Subcutaneous abdominal adipose tissue (tissue), 5 donors: ENCODE results near the gene ZDHHC24.
A peak's percentile ranks its signal among the peaks of the same experiment; 100 is the strongest.

Source experiments
- H3K27ac ChIP-seq: one replicate; pipeline ENCODE4 v1.7.0; 2013; ENCODE audit warnings: low read depth, mild to moderate bottlenecking, inconsistent platforms, low read length, moderate library complexity
- H3K27me3 ChIP-seq, 5 donors: one replicate each; pipeline ENCODE4 v1.7.0; 2013; ENCODE audit warnings: low read length in 5 of 5, inconsistent platforms in 1 of 5; ENCODE audit not compliant: control insufficient read depth in 5 of 5, insufficient read depth in 4 of 5
- H3K36me3 ChIP-seq, 5 donors: one replicate each; pipeline ENCODE4 v1.7.0; 2013; ENCODE audit warnings: low read length in 5 of 5; ENCODE audit not compliant: control insufficient read depth in 5 of 5, insufficient read depth in 5 of 5
- H3K4me1 ChIP-seq, 5 donors: one replicate each; pipeline ENCODE4 v1.7.0; 2013; ENCODE audit warnings: low read length in 5 of 5, mild to moderate bottlenecking in 3 of 5, moderate library complexity in 1 of 5; ENCODE audit not compliant: control insufficient read depth in 5 of 5, insufficient read depth in 5 of 5
- H3K4me3 ChIP-seq, 5 donors: one replicate each; pipeline ENCODE4 v1.7.0; 2013; ENCODE audit warnings: low read length in 5 of 5, low read depth in 1 of 5
- H3K9ac ChIP-seq, 5 donors: one replicate each; pipeline ENCODE4 v1.7.0; 2013; ENCODE audit warnings: low read length in 5 of 5, mild to moderate bottlenecking in 4 of 5, moderate library complexity in 3 of 5
- H3K9me3 ChIP-seq, 5 donors: one replicate each; pipeline ENCODE4 v1.7.0; 2013; ENCODE audit warnings: low read length in 5 of 5; ENCODE audit not compliant: control insufficient read depth in 5 of 5
- donor health status: healthy.
- donor health status: healthy.
- donor health status: healthy.
- donor health status: healthy.
- donor health status: healthy.

The ZDHHC24 gene

DNA sequence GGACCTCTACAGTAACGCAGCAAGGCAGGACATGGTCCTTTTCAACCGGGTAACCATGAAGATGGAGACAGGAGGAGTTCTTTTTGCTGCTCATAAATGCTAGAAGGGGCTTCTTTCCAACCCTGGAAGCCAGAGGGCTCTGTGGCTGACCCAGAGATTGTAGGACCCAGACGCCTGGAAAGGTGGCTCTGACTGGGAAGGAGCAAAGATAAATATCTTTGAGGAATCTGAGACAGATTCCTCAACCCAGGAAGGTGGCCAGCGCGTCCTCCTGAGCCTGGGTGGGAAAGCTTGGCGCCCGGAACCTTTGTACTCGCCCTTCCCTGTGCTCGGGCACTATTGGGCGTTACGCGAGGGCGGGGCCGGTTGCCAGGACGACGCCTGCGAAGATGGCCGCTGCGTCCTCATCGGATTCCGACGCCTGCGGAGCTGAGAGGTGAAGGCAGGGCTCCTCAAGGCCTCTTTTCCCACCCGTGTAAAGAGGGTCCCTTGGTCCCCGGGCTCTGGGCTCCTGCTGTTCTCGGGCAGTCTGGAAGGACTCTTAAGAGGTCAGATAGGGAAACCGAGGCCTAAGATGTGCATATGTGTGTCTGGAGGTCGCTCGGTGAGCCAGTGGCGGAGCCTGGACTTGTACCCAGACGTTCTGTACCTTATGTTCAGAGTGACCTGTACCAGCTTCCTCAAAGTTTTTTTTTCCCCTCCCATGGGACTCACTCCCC is 35.4 kb downstream of the ZDHHC24 start, which contains the start of gene BBS1:
Gene BBS1 (plus strand): TSS at position 365 of the 719 bp plus-strand sequence. CDS start 25 bp downstream, at position 390.
- Histone ChIP-seq H3K36me3 (peaks cover 1 to 25% (median 12%) of the 10 kb centered on the region in 5 donors), H3K27ac (peak within 1 kb of the TSS; percentile 37), H3K4me3 (peak within 1 kb of the TSS; percentile 90 to 99 (median 97)), H3K9ac (peak within 1 kb of the TSS; percentile 70 to 88 (median 78)), H3K27me3 (no peaks in the 10 kb centered on the region), H3K9me3 (no peaks in the 10 kb centered on the region), H3K4me1 (peaks cover 3 to 15% (median 14%) of the 10 kb centered on the region in 5 donors)

- Histone ChIP-seq H3K27me3 (no peaks in the 10 kb centered on the region), H3K4me1 (peaks cover 3 to 15% (median 14%) of the 10 kb centered on the region in 5 donors), H3K4me3 (no peak overlapping the region), H3K27ac (no peak overlapping the region), H3K9ac (no peak overlapping the region), H3K9me3 (no peaks in the 10 kb centered on the region), H3K36me3 (peaks cover 3 to 25% (median 18%) of the 10 kb centered on the region in 5 donors)
Observed at GRCh38 chr11:66509131-66509561, 36.7 kb downstream of the ZDHHC24 start.

DNA sequence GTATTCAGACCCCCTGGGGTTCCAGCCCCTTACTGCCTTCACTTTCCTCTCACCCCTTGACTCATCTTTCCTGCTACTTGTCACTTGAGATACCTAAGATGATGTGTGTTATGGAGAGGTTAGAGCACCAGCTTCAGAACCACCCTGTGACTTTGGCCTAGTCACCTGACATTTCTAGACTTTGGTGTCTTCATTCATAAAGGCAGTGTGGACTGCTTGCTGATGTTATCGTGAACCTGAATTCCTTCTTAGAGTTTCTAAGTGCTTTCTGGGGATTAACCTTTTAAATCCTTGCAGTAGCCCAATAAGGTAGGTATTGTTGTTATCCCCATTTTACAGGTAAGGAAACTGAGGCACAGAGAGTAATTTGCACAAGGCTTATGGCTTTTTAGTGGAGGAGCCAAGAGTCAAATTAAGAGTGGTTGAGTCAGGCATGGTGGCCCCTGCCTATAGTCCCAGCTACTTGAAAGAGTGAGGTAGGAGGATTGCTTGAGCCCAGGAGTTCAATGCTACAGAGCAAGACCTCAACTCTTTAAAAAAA is 40.5 kb downstream of the ZDHHC24 start:
- Histone ChIP-seq H3K36me3 (peaks cover 3 to 25% (median 17%) of the 10 kb centered on the region in 5 donors), H3K9ac (no peak overlapping the region), H3K27me3 (no peaks in the 10 kb centered on the region)

GRCh38 chr11:66498506-66498905 is 47.3 kb downstream of the ZDHHC24 start:
- Histone ChIP-seq H3K9ac (no peak overlapping the region), H3K9me3 (no peaks in the 10 kb centered on the region), H3K27ac (no peak overlapping the region), H3K4me1 (no peaks in the 10 kb centered on the region), H3K27me3 (no peaks in the 10 kb centered on the region), H3K36me3 (peaks cover 0 to 56% (median 27%) of the 10 kb centered on the region in 5 donors), H3K4me3 (no peak overlapping the region)

More for the DNA sequence above, 40.5 kb downstream of the ZDHHC24 start:
- Histone ChIP-seq H3K9me3 (no peaks in the 10 kb centered on the region), H3K27ac (no peak overlapping the region), H3K4me3 (no peak overlapping the region), H3K4me1 (peaks cover 0 to 4% (median 3%) of the 10 kb centered on the region in 5 donors)

DNA sequence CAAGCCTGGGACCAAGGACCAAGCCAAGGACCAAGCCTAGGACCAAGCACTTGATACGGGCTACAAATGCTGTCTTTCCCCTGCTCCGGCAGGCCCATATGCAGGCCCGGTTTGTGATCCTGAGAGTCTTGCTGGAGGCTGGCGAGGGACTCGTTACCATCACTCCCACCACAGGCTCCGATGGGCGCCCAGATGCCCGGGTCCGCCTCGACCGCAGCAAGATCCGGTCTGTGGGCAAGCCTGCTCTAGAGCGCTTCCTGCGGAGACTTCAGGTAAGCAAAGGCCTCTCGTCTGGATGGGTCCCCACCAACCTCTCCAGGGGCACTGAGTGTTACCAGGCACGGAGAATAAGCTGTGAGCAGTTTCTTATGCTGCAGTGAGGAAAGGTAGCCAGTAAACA is 48.6 kb downstream of the ZDHHC24 start:
- H3K9ac ChIP-seq, result no peak overlapping the region
- H3K9me3 ChIP-seq, result no peaks in the 10 kb centered on the region
- H3K36me3 ChIP-seq, result peaks cover 0 to 69% (median 39%) of the 10 kb centered on the region in 5 donors
- H3K27ac ChIP-seq, result no peak overlapping the region
- H3K27me3 ChIP-seq, result no peaks in the 10 kb centered on the region
- no peak overlapping the region for H3K4me3 ChIP-seq
- H3K4me1 ChIP-seq, result no peaks in the 10 kb centered on the region

- H3K9me3 ChIP-seq, result no peaks in the 10 kb centered on the region
- no peak overlapping the region for H3K27ac ChIP-seq
- H3K9ac ChIP-seq, result no peak overlapping the region
- no peak overlapping the region for H3K4me3 ChIP-seq
- H3K4me1 ChIP-seq, result no peaks in the 10 kb centered on the region
- H3K36me3 ChIP-seq, result peaks cover 0 to 83% (median 46%) of the 10 kb centered on the region in 5 donors
- H3K27me3 ChIP-seq, result no peaks in the 10 kb centered on the region
Observed at GRCh38 chr11:66495401-66495854, 50.4 kb downstream of the ZDHHC24 start.

DNA sequence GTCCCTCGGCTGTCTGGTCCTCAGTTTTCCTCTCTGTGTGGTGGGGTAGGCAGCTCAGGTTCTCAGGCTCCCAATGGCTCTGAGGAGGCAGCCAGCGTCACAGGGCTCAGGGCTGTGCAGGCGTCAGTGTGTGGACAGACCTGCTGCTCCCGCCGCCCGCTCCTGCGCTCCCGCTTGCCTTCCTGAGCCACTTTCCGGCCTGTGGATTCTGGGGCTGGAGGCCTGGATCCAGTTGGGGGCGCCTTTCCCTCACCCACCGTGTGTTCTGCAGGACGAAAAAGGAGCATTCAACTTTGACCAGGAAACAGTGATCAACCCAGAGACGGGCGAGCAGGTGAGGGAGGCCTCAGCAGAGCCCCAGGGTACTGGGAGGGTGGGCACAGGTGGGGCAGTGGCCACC is 50.9 kb downstream of the ZDHHC24 start:
- no peaks in the 10 kb centered on the region for H3K9me3 ChIP-seq
- no peak overlapping the region for H3K27ac ChIP-seq
- H3K4me1 ChIP-seq, result no peaks in the 10 kb centered on the region
- no peak overlapping the region for H3K9ac ChIP-seq
- H3K27me3 ChIP-seq, result no peaks in the 10 kb centered on the region
- peaks cover 0 to 81% (median 47%) of the 10 kb centered on the region in 5 donors for H3K36me3 ChIP-seq
- H3K4me3 ChIP-seq, result no peak overlapping the region

- no peaks in the 10 kb centered on the region for H3K9me3 ChIP-seq
- H3K4me3 ChIP-seq, result no peak overlapping the region
- H3K36me3 ChIP-seq, result peaks cover 0 to 86% (median 51%) of the 10 kb centered on the region in 5 donors
- H3K27me3 ChIP-seq, result no peaks in the 10 kb centered on the region
- no peaks in the 10 kb centered on the region for H3K4me1 ChIP-seq
- H3K27ac ChIP-seq, result no peak overlapping the region
- no peak overlapping the region for H3K9ac ChIP-seq
Observed at GRCh38 chr11:66494458-66494857, 51.4 kb downstream of the ZDHHC24 start.

DNA sequence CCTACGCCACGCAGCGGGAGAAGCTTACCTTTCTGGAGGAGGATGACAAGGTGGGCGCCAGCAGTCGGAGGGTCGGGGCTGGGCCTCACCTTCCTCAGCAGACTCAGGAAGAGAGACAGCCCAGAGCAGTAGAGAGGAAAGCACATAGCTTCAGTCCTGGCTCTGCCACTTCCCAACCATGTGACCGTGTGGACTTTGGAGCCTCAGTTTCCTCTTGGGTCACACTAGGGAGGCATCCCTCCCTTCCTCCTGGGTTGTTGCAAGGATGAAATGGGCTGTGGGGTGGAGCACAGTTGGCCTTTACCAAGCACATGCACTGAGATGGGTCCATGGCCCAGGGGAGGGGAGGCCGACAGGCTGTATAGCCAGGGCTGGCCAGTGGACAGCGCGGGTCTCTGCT is 52.7 kb downstream of the ZDHHC24 start:
- Histone ChIP-seq H3K4me1 (no peaks in the 10 kb centered on the region), H3K36me3 (peaks cover 0 to 88% (median 57%) of the 10 kb centered on the region in 5 donors), H3K4me3 (no peak overlapping the region), H3K27me3 (no peaks in the 10 kb centered on the region), H3K27ac (no peak overlapping the region), H3K9ac (no peak overlapping the region), H3K9me3 (no peaks in the 10 kb centered on the region)

- Histone ChIP-seq H3K9ac (no peak overlapping the region), H3K36me3 (peaks cover 0 to 92% (median 63%) of the 10 kb centered on the region in 5 donors), H3K27ac (no peak overlapping the region), H3K9me3 (no peaks in the 10 kb centered on the region), H3K4me3 (no peak overlapping the region), H3K4me1 (no peaks in the 10 kb centered on the region), H3K27me3 (no peaks in the 10 kb centered on the region)
Observed at GRCh38 chr11:66492161-66492865, 53.5 kb downstream of the ZDHHC24 start.
